Measurements from ENCODE around the gene EPB41L3. TPM values are rescaled to one million over a fixed set of nuclear protein-coding genes. Genes with fewer than 3 reads are reported as not detected.

Gene EPB41L3
- polyA plus RNA-seq, 1 donor from 2014 or later: 19.6 TPM

- no peak overlapping the region for H3K9ac ChIP-seq (ENCODE audit: low read length)
These were observed 39.3 kb upstream of the EPB41L3 start for GRCh38 chr18:5582849-5583681.

GRCh38 chr18:5582076-5582475 is 38.3 kb upstream of the EPB41L3 start:
- no peaks in the 10 kb centered on the region for H3K9me2 ChIP-seq (ENCODE audit: insufficient read depth, low read length)
- no peaks in the 10 kb centered on the region for H3K79me2 ChIP-seq (replicated peaks; ENCODE audit: insufficient read depth, low read length)
- no peak overlapping the region for H2AFZ ChIP-seq (ENCODE audit: low read depth, low read length)
- H3K4me2 ChIP-seq (ENCODE audit: low read length): no peak overlapping the region
- no peaks in the 10 kb centered on the region for H3K36me3 ChIP-seq (ENCODE audit: insufficient read depth, low read length)
- H3K4me3 ChIP-seq (ENCODE audit: low read length): no peak overlapping the region
- H3F3A ChIP-seq (ENCODE audit: insufficient read depth, low read length, poor library complexity, severe bottlenecking): no peaks in the 10 kb centered on the region
- no peak for TF ChIP-seq EZH2 (IDR thresholded peaks at IDR 0.05; ENCODE audit: borderline replicate concordance, insufficient read depth, low read length, poor library complexity, severe bottlenecking)
- no peak for TF ChIP-seq RAD21 (conservative IDR thresholded peaks at IDR 0.05)
- no peak for TF ChIP-seq POLR2AphosphoS5 (IDR thresholded peaks at IDR 0.05)
- TF ChIP-seq TAF1 (IDR thresholded peaks at IDR 0.05; ENCODE audit: low read depth): no peak
- TF ChIP-seq, protein P1, sequence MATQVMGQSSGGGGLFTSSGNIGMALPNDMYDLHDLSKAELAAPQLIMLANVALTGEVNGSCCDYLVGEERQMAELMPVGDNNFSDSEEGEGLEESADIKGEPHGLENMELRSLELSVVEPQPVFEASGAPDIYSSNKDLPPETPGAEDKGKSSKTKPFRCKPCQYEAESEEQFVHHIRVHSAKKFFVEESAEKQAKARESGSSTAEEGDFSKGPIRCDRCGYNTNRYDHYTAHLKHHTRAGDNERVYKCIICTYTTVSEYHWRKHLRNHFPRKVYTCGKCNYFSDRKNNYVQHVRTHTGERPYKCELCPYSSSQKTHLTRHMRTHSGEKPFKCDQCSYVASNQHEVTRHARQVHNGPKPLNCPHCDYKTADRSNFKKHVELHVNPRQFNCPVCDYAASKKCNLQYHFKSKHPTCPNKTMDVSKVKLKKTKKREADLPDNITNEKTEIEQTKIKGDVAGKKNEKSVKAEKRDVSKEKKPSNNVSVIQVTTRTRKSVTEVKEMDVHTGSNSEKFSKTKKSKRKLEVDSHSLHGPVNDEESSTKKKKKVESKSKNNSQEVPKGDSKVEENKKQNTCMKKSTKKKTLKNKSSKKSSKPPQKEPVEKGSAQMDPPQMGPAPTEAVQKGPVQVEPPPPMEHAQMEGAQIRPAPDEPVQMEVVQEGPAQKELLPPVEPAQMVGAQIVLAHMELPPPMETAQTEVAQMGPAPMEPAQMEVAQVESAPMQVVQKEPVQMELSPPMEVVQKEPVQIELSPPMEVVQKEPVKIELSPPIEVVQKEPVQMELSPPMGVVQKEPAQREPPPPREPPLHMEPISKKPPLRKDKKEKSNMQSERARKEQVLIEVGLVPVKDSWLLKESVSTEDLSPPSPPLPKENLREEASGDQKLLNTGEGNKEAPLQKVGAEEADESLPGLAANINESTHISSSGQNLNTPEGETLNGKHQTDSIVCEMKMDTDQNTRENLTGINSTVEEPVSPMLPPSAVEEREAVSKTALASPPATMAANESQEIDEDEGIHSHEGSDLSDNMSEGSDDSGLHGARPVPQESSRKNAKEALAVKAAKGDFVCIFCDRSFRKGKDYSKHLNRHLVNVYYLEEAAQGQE (IDR thresholded peaks at IDR 0.05; ENCODE audit: borderline replicate concordance): no peak
- no peak for TF ChIP-seq MXI1 (conservative IDR thresholded peaks at IDR 0.05; ENCODE audit: poor library complexity, severe bottlenecking)
- no peak for TF ChIP-seq EP300 (conservative IDR thresholded peaks at IDR 0.05; ENCODE audit: poor library complexity, severe bottlenecking)
- TF ChIP-seq SMC3 (conservative IDR thresholded peaks at IDR 0.05; ENCODE audit: poor library complexity): no peak
- no peak for TF ChIP-seq CTCF (IDR thresholded peaks at IDR 0.05; ENCODE audit: poor library complexity, severe bottlenecking)
- H3K9me3 ChIP-seq (ENCODE audit: low read length): no peaks in the 10 kb centered on the region
- H3K27me3 ChIP-seq (ENCODE audit: insufficient read depth, low read depth, low read length): no peaks in the 10 kb centered on the region
- H3K27ac ChIP-seq (ENCODE audit: low read length): no peak overlapping the region
- no peaks in the 10 kb centered on the region for H4K20me1 ChIP-seq (ENCODE audit: insufficient read depth)
- H3K9ac ChIP-seq (ENCODE audit: low read length): no peak overlapping the region

More at GRCh38 chr18:5582849-5583681, 39.3 kb upstream of the EPB41L3 start:
- Histone ChIP-seq H3K27ac (ENCODE audit: low read length) (no peak overlapping the region), H3K9me3 (ENCODE audit: low read length) (no peaks in the 10 kb centered on the region), H4K20me1 (ENCODE audit: insufficient read depth) (no peaks in the 10 kb centered on the region), H3K4me2 (ENCODE audit: low read length) (no peak overlapping the region), H3F3A (ENCODE audit: insufficient read depth, low read length, poor library complexity, severe bottlenecking) (no peaks in the 10 kb centered on the region), H3K9me2 (ENCODE audit: insufficient read depth, low read length) (no peaks in the 10 kb centered on the region), H3K27me3 (ENCODE audit: insufficient read depth, low read depth, low read length) (no peaks in the 10 kb centered on the region), H3K36me3 (ENCODE audit: insufficient read depth, low read length) (no peaks in the 10 kb centered on the region), H3K4me3 (ENCODE audit: low read length) (no peak overlapping the region), H3K79me2 (replicated peaks; ENCODE audit: insufficient read depth, low read length) (no peaks in the 10 kb centered on the region), H2AFZ (ENCODE audit: low read depth, low read length) (no peak overlapping the region)
- TF ChIP-seq CTCF (IDR thresholded peaks at IDR 0.05; ENCODE audit: poor library complexity, severe bottlenecking): no peak
- TF ChIP-seq RAD21 (conservative IDR thresholded peaks at IDR 0.05): no peak
- TF ChIP-seq EP300 (conservative IDR thresholded peaks at IDR 0.05; ENCODE audit: poor library complexity, severe bottlenecking): no peak

All from neural cell (in vitro differentiated cells).